ENCODE data around the gene PSME3IP1.
A peak's percentile ranks its signal among the peaks of the same experiment; 100 is the strongest.

Gene PSME3IP1

DNA sequence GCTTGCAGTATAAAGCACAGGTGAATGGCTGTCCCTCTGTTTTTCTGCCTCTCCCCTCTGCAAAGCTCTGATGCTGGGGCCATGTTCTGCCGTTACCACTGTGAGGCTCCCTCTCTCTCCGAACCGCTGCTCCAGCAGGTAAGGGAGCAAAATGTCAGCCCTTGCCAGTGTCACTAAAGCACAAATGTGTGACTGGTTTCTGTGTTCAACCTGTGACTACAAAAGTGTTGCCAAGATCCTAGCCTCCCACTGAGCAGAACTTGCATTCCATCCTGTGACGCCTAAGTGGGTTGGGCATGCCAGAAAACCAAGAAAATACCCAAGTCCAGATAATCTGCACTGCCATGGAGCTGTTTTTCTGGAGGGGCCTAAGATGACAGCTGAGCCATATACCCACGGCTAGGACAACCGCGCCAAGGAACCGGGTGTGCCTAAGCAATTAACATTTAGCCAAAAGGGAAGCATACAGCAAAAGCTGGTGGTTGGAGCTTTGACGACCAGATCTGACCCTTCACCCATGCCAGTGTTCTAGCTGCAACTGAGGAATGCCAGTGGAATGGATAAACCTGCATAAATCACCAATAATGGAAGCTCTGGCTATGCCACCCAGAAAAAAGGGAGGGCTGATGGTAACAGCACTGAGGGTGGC, 35.0 kb downstream of the PSME3IP1 start:
- H3K4me3 ChIP-seq (replicated peaks; ENCODE audit: low read depth, low read length) = no peak overlapping the region
- TF ChIP-seq, protein P1, sequence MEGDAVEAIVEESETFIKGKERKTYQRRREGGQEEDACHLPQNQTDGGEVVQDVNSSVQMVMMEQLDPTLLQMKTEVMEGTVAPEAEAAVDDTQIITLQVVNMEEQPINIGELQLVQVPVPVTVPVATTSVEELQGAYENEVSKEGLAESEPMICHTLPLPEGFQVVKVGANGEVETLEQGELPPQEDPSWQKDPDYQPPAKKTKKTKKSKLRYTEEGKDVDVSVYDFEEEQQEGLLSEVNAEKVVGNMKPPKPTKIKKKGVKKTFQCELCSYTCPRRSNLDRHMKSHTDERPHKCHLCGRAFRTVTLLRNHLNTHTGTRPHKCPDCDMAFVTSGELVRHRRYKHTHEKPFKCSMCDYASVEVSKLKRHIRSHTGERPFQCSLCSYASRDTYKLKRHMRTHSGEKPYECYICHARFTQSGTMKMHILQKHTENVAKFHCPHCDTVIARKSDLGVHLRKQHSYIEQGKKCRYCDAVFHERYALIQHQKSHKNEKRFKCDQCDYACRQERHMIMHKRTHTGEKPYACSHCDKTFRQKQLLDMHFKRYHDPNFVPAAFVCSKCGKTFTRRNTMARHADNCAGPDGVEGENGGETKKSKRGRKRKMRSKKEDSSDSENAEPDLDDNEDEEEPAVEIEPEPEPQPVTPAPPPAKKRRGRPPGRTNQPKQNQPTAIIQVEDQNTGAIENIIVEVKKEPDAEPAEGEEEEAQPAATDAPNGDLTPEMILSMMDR (IDR thresholded peaks at IDR 0.05; ENCODE audit: low read depth, low read length, missing control alignments) = no peak
- DNase-seq (ENCODE audit: extremely low read depth, low read depth) = no peak

DNA sequence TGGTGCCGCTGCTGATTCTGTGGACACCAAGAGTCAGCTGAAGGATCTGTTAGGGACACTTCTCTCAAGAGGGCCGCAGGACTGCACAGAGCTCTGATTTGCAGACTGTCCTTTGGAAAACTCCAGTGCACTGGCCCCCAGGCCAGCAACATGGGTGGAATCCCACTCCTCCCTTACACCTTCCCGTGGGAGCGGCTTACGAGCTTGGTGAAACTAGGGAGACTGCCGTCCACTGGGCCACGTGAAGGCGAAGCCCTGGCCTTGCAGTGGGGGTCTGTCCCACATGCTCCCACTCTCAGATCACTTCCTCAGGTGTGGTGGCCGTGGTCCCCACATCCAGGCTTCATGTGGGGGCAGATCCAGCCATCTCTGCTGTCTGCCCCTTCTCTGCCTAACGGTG, 36.4 kb downstream of the PSME3IP1 start:
- TF ChIP-seq, protein P1 (IDR thresholded peaks at IDR 0.05; ENCODE audit: low read depth, low read length, missing control alignments) = no peak
- H3K4me3 ChIP-seq (replicated peaks; ENCODE audit: low read depth, low read length) = no peak overlapping the region
- DNase-seq (ENCODE audit: extremely low read depth, low read depth) = no peak

DNA sequence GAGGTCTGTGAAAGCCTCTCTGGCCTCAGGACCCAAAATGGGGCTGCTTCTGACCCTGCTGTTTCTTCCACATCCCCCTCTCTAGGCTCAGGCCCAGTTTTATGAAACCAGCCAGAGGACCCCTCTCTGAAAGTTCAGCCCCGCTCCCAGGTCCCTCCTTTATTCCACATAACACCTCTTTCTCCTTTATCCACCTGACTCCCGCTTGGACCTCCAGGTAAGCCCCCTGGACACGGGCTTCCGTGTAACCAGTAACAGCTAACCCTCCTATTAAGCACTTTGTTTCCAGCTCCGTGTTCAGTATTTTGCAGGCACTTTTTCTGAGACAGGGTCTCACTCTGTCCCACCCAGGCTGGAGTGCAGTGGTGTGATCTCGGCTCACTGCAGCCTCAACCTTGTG, 37.4 kb downstream of the PSME3IP1 start:
- TF ChIP-seq, protein P1 (IDR thresholded peaks at IDR 0.05; ENCODE audit: low read depth, low read length, missing control alignments) = no peak
- DNase-seq (ENCODE audit: extremely low read depth, low read depth) = no peak

DNA sequence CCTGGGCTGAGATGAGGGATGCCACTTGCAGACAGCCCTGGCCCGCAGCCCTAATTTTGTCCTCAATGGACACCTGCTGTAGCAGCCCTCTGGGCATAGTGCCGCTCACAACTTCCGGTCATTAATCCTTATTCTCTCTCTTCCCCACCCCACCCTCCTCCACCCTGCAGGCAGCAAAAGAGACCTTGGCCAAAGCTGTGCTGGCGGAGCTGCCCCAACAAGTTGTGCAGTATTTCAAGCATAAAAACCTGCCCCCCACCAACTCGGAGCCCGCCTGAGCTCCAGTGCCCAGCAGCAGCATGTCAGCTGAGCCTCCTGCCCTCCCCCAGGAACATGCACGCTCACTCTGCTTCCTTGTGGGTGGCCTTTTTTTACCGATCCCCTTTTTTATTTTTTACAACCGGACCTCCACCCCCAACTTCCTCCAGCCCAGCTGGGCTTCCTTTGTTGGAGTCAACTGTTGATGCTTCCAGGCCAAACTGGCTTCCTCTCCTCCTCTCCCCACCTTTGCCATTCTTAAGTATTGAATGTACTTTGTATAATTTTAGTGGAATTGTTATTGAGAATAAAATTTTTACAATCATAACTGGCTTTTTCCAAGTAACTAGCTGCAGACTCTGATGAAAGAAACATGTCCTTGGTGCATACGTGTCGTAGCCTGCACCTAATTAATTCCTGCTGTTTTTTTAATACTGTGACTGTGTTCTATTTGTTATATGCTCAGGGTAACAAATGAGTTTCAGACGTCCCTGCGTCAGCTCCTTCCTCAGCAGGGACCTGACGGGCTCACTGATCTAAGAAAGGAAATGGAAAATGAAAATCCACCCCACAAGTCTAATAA, 38.2 kb downstream of the PSME3IP1 start:
- TF ChIP-seq, protein P1 (IDR thresholded peaks at IDR 0.05; ENCODE audit: low read depth, low read length, missing control alignments) = no peak
- H3K4me3 ChIP-seq (replicated peaks; ENCODE audit: low read depth, low read length) = no peak overlapping the region; the same call in 1 of the 2 replicates
- DNase-seq (ENCODE audit: extremely low read depth, low read depth) = peak; percentile 69

More for the DNA sequence above, 37.4 kb downstream of the PSME3IP1 start:
- no peak overlapping the region for H3K4me3 ChIP-seq (replicated peaks; ENCODE audit: low read depth, low read length)

DNA sequence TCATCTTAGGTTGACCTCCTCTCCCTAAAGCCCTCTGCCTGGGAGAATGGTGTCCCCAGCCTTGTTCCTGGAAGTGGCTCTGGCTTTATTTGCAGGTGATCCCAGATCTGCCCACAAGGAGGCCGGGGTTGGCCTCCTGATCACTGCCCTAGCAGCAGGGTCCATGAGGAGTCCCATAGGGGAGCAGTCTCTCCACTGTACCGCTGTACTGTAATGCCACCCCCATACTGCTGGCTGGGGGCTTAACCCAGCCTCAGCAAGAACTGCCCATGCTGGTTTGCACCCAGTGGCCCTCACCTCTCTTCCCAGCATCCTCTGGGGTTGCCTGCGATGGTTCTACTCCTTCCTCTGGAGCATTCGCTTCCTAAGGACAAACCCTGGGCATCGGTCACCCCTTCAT, 39.1 kb downstream of the PSME3IP1 start:
- H3K4me3 ChIP-seq (replicated peaks; ENCODE audit: low read depth, low read length) = no peak overlapping the region
- no peak for DNase-seq (ENCODE audit: extremely low read depth, low read depth)
- TF ChIP-seq, protein P1 (IDR thresholded peaks at IDR 0.05; ENCODE audit: low read depth, low read length, missing control alignments) = peak; percentile 24

DNA sequence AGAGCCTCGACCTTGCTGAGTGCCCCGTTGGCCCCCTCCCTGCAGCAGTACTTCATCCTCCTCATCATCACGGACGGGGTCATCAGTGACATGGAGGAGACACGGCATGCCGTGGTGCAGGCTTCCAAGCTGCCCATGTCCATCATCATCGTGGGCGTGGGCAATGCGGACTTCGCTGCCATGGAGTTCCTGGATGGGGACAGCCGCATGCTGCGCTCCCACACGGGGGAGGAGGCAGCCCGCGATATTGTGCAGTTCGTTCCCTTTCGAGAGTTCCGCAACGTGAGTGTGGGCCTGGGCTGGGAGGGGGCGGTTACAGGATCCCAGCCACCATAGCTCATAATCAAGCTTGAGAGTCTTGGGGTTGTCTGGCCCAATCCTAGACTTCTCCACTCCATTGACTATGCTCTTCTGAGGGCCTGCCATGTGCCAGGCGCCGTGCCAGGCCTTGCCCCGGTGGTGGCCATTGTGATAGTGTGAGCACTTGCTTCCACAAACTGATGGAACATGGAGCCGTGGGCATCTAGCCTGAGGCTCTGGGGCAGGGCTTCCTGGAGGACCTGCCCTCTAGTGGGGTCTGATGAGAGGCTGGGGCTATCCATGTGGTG, 39.7 kb downstream of the PSME3IP1 start:
- no peak overlapping the region for H3K4me3 ChIP-seq (replicated peaks; ENCODE audit: low read depth, low read length)
- DNase-seq (ENCODE audit: extremely low read depth, low read depth) = no peak
- TF ChIP-seq, protein P1 (IDR thresholded peaks at IDR 0.05; ENCODE audit: low read depth, low read length, missing control alignments) = no peak

Data from HFF-Myc (cell line).